NCI-H2107 (cell line): ENCODE data around the gene PPT2.
A peak's percentile ranks its signal among the peaks of the same experiment; 100 is the strongest.
"Not testable (repeated sequence)": the region's sequence is repeated elsewhere in the genome, so short reads cannot be mapped to it uniquely, and the experiment has no call there.

Experiments used
- DNase-seq: peaks from one replicate; lab custom pipeline; 2025; lab: John Stamatoyannopoulos, UW

The PPT2 gene

DNA sequence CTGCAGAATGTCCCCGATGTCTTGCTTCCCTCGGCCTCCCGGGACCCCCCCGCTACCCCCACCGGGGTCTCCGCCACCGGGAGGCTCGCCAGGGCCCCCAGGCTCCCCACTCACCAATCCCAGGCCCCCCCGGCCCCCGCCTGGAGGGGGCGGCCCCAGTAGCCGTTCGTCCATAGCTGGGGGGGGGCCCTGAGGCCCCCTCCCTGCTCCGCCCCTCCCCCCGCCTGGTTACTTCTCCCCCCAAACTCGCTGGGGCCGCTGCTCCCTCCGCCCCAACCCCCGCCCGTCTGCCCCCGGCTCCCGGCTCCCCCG, 35.8 kb downstream of the PPT2 start:
- no peak for DNase-seq

DNA sequence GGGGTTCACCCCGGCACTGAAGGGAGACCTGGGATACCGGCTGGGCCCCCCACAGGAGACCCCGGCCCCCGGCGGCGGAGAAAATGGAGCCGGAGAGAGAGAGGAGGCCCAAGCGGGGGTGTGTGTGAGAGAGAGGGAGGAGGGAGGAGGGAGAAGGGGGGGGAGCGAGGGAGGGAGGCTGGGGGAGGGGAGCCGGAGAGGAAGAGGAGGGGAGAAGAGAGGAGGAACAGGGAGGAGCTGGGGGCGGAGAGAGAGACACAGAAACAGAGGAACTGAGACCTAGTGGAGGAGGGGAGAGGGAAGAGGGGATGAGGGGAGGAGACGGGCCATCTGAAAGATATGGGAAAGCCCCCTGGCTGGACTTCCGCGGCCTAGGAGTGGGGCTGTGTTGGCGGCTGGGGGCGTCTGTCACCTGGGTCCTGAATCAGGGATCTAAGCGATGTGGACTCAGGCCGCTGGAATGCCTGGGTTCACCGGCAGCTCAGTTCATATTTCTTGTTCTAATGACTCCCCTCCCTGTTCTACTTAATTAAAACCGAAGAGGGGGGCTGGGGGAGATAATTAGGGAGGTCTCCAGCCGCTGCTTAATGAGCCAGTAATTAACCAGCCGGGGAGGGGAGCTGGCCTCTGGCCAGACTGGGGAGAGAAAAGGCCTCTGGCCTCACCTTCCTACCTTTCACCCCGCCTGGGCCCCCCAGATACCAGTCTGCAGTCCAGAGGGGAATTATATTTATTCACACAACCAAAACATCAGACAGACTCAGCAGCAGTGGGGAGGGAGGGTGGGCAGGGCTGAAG, 36.3 kb downstream of the PPT2 start, which contains the start of gene PBX2:
PBX2 (minus strand) TSS at position 149 of the 798 bp plus-strand sequence. CDS start 287 bp downstream, outside the sequence.
- DNase-seq, result peak; percentile 27

DNA sequence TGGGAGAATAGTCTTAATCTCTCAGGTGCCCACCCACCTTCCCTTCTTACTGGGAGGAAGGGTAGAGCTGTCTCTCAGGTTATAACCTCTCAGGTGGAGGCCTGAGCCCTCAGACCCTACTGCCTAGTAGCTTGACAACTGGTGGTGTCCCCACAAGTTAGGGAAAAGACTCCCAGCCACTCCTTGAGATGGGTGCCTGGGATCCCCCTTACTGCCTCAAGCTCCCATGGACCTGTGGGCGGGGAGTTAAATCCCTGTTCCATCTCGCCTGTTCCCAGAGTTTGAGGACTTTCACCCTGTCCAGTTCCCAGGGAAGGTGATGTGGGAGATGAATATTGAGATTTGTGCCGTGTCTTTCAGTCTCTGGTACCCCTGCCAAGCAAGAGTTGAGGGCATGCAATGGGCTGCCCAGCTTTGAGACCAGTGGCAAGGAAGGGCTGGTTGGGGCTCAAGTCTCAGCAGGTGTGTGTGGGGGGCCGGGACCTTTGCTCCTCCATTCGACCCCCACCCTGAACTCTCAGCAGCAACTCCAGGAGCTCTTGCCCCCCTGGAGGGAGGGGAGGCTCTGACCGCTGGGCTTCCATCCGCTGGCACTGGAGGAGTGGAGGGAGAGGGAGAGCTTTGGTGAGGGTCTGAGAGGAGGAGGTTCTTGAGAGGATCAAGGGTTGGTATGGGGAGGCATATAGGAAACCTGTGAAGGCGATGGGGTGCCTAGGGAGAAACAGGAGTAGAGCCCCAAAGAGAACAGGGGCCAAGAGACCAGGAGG, 37.2 kb downstream of the PPT2 start:
- no peak for DNase-seq

DNA sequence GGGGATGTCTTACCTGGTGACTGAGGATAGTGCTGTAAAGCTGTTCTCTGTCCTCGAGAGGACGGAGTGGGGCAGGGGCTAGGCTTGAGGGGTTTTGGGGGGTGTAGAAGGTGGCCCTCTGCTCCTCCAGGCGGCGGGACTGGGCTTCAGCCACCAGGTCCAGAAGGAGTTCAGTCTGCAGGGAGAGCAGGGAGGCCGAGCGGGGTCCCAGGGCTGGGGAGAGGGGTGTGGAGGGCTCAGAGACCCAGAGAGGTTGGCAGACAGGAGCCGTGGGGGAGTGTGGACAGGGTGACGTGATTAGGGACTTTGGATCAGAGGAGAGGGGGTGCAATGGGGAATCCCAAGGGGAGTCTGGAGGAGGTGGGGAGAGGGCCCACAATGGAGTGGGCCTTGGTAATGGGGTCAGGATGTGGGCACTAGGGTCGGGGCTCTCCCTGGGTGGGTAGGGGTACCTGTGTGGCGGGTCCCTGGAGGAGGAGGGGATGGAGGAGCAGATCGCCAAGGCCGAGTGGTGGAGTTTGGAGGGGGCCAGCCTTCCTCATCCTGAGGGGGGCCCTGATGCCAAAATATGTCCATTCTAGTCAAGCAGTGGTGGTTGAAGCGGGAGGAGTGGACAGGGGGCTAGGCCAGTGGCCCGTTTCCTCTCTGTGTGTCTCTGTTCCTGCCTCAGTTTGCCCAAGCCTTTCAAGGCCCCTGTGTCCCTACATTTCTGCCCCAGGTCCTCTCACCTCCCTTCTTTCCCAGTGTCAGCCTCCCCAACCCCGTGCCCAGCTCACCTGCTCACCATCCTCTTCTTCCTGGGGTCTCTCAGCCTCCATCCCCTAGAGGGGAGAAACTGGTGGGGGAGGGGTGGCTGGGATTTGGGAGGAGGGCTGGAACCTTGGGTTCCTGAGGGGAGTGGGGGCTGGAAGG, 38.0 kb downstream of the PPT2 start:
- DNase-seq, result no peak

DNA sequence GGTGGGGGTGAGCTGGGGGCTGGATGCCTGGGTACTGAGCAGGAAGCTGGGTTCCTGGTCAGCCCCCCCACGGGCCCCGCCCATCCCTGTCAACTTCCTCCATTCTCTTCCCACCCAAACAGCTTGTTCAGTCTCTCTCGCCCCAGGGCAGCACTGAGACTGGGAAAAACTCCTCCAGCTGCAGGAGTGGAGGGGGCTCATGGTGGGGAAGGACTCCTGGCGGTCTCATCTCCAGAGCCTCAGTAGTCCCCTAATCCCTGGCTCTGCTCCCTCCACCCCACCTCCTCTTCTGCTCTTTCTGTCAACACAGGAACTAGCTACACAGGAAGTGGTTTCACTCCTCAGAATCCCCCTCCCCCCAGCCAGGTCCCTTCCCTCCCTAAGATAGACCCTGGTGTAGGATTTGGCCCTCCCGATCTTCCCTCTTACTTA, 38.7 kb downstream of the PPT2 start, which contains the start of gene GPSM3:
GPSM3 (minus strand) TSS at position 36 of the 432 bp plus-strand sequence. CDS start 130 bp downstream, outside the sequence.
- DNase-seq, result no peak

DNA sequence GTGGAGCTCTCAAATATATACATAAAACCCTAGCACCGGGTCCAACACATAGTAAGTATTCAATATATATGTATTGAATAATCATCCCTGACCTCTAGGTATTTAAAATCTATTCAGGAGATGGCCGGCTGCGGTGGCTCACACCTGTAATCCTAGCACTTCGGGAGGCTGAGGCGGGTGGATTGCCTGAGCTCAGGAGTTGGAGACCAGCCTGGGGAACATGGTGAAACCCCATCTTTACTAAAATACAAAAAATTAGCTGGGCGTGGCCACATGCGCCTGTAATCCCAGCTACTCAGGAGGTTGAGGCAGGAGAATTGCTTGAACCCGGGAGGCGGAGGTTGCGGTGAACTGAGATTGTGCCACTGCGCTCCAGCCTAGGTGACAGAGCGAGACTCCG, 39.2 kb downstream of the PPT2 start:
- not testable (repeated sequence) for DNase-seq

DNA sequence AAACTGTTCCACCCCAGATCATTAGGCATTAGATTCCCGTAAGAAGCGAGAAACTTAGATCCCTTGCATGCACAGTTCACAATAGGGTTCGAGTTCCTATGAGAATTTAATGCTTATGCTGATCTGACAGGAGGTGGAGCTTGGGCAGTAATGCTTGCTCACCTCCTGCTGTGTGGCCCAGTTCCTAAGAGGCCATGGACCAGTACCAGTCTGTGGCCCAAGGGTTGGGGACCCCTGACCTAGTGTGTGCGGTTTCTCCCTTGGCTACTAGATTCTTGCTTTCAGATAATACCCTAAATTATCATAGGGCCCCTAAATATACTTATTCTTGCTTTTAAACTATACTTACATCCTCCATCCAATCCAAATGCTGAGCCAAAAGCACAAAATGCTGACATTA, 40.4 kb downstream of the PPT2 start:
- no peak for DNase-seq

DNA sequence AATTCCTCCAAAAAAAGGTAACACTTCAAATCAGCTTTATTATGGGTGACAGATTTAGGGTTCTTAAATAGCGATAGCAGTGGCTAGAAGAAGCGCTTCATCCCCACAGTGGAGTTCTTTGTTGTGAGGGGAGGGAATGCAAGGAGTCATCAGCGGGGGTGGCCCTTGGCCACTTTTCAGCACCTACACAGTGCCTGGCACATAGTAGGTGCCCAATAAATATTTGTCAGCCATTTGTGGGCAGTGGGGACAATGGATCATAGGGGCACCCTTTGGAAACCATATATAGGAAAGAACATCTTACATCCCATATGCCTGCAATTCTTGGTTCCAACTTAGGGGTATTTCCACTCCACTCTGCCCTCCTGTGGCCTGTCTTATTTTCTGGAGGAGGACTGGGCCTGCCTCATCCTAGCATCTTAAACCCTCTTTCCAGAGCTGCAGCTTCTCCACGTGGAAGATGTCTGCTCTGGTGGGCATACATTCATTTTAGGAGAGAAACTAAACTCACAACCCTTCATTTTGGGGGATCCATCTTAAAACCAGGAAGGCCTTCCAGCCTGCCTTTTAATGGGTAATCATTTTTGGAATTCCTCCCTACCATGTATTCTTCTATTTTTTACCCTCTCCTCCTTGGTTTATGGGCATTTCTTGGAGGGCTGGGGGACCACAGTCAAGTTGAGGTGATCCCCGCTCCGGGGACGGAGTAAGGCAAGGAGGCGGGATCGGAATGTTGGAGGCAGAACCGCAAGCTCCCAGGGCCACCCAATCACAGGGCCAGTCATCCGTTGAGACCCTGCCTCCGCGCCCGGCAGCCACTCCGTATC, 41.1 kb downstream of the PPT2 start:
- no peak for DNase-seq

DNA sequence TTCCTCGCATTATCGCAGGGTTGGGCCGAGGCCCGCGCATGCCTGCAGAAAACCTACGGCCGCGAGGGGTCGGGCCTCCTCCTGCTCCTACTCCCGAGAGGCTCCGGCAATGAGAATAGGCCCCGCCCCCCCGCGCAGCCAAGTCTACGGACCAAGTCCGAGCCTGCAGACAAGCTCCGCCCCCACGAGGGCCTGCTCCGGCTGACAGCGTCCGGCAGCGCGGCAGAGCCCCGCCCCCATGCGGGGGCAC, 41.6 kb downstream of the PPT2 start:
- peak; percentile 89 for DNase-seq

DNA sequence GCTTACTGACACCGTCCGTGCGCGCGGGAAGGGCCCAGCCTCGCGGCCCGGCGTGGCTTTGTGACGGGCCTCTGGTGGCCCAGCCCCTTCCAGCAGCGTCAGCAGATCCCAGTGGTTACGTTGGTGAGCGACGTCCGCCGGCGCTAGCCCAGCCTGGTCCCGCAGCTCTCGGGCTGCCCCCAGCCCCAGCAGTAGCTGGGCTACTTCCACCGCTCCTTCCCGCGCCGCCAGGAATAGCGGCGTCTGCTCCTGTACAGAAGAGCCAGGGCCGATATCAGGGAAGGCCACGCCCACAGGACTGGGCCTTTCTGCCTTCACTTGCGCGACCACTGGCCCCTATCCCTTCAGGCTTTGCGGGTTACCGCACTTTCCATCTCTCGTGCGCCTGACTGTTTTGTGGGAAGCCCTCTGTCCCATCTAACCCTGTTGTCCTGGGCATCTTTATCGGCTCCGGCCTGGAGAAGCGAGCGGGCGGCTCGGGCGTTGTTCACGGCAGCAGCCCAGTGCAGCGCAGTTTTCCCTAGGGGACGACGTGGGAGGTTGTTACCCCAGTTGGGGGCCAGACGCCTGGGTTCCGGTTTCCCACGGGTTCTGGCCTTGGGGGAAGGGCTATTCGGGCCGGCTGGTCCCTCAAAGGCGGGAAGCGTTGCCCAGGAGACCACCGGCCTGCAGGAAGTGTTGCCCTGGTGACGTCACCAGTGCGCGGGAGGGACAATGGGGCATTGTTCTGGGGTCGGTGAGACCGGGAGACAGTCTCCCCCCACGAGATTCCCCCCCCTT, 42.2 kb downstream of the PPT2 start:
- peak; percentile 28 for DNase-seq

DNA sequence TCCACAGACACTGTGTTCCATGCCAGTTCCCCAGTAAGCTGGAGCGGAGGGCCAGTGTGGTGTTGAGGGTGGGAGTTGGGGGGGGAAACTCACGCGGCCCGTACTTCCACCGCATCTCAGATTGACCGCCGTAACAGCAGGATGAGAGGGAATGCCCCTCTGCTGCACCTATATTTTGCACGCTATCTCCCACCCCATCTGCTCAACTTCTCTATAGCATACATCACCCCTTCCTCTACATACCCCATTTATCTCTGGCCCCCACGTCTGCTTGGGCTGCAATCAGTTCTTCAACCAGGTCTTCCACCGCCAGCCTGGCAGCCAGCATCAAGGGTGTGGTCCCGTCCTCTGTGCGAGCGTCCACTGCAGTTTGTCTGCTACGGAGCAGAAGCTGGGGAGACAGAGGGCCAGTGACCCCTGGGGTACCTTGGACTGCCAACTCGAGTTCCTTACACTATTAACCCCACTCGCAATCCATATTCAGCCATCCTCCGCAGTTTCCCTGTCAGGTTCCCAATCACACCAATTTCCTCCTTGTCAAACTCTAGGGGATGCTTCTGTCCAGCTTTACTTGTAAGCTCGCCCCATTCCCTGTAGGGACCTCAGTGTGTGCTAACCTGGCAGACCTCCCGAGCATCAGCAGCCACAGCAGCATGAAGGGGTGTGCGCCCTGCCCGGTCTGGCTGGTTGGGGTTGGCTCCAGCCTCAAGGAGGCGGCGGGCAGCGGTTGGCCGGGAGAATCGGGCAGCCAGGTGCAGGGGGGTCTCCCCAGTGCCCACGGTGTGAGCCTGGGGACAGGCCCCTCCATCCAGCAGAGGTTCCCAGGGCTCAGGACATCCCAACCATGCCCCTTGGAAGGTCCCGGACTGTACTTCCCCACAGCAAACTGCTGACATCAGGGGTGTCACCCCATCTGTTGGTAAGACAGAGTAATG, 43.0 kb downstream of the PPT2 start:
- DNase-seq, result no peak

DNA sequence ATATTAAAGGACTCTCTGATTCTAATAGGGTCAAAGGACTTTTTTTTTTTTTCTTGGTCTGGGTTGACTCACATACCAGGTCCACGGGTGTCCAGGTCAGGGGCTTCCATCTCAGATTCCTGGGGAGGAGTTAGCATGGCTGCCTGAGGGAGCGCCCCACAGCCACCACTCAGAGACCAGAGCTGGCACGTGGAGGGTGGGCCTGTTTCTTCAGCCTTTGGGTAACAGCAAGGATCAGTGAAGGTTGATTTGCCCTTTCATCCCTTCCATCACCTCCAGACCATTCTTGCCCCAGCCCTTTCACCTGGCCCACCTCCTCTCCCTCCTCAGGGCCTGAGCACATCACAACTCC, 44.4 kb downstream of the PPT2 start:
- no peak for DNase-seq

DNA sequence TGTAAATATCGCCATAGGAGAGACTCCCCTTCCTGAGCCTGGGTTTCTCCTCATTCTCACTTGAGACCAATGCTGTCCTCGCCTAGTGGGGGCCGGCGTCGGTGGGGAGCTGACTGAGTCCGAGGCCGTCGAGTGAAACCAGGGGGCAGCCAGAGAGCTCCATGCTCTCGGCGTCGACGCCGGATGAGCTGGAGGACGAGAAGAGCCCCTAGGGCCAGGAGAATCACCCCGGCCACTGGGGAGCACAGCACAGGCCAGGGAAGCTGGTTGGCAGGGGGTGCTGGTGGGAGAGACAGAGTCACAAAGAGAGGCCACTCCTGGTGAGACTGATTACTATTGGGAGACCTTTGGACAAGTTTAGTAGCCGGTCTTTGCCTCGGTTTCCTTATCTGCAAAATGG, 44.9 kb downstream of the PPT2 start:
- no peak for DNase-seq

DNA sequence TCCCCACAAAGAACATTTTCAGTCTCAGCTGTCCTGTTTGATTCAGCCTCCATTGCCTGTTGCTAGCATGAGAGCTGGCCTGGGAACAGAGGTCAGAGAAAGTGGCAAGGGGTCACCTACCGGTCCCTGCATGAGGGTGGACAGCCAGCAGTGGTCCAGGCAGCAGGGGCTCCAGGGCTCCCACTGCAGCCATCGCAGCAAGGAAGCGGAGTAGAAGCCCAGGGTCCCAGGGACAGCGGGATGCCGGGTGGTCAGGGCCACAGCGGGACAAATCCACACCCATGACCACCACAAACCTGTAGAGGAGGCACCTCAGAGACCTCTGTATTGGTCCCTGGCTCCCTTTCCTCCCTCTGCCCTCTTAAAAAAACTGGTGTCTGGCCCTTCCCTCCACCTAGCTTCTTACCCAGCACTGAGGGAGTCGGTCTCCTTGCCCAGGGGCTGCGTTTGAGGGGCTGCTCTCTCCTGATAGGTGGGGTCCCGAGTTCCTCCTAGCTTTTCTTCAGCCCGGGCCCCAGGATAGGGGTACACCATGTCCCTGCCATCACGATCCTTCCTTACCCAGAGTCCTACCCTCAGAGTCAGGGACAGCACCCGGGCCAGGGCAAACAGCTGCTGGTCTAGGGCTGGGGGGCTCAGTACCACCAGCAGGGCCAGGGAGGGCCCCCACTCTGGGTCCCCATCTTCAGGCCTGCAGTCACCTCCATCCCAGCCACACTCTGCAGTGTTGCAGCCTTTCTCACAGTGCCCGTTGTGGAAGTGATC, 47.0 kb downstream of the PPT2 start:
- DNase-seq, result no peak

DNA sequence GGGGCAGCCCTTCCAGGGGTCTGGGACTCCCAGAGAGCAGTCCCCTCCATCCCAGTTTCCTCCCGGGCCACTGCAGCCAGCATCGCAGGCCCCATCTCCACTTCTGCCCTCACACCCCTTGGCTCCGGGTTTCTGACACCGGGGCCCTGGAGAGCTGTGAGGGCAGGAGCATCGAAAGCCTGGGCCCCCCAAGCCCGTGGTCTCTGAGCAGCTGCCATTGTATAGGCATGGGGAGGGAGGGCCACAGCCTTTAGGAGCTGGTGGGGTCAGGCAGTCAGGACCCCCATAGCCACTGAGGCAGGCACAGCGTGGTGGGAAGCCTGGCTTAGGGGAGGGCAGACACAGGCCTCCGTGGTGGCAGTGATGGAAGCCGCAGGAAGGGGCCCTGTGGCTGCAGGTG, 48.2 kb downstream of the PPT2 start:
- DNase-seq, result no peak

DNA sequence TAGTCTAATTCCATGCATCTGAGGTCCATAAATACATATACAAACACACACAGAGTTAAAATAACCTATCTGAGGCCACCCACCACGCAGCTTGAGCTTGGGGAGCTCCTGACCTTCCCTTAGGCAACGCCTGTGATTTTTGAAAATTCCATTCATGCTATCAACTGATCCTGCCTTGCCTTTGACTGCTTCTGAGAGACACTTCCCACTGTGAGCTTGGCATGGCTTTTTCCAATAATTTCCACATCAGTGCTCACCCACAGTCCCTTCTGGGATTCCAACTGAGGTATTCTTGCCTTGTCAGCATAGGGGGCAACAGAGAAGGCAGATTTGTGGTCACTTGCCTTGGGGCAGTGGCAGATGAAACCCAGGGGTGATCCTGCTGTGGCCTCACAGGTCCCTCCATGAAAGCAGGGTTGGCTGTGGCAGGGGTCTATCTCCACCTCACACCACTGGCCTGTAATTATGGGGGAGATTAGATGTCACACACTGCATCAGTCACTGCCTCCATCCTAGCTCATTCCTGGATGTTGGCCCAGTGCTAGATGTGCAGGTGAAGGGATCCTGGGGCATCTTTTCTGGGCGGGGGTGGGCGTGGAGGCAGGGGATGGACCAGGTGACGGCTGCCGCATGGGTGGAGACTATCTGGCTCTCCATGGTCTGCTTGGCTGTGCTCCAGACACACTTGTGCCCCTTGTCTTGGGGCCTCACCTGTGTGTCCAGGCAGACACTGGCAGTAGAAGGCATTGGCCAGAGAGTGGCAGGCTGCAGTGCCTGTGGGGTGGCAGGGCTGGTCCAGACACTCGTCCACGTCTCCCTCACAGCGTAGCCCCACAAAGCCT, 49.7 kb downstream of the PPT2 start:
- DNase-seq, result no peak

DNA sequence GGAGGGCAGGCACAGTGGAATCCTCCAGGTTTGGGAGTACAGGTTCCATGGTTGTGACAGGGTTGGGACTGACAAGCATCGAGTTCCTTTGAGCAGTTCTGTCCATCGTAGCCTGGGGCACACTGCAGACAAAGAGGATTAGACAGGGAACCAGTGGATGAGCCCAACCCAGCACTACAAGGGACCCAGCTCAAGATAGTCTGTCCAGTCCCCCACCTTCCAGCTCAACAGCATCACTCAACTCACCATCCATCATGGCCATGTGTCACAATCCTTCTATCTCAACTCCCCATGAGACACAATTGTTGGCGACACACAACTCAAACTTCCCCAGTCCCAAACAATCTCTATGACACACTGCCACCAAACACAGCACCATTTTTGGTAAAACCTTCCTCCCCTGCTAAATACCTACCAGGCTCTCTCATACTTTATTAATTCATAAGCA, 50.4 kb downstream of the PPT2 start:
- no peak for DNase-seq

DNA sequence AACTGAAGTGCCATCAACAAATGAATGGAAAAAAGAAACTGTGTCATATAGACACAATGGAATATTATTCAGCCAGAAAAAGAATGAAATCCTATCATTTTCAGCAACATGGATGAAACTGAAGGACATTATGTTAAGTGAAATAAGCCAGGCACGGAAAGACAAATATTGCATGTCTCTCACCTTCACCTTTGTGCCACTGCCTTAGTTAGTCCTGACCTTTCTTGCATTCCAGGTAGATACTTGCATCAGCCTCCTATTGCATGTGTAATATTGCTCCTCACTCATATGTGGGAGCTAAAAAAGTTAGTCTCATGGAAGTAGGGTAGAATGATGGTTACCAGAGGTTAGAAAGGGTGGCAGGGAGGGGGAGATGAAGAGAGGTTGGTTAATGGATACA, 55.1 kb downstream of the PPT2 start:
- no peak for DNase-seq
